ENCODE results near the gene KIRREL3.

DNA sequence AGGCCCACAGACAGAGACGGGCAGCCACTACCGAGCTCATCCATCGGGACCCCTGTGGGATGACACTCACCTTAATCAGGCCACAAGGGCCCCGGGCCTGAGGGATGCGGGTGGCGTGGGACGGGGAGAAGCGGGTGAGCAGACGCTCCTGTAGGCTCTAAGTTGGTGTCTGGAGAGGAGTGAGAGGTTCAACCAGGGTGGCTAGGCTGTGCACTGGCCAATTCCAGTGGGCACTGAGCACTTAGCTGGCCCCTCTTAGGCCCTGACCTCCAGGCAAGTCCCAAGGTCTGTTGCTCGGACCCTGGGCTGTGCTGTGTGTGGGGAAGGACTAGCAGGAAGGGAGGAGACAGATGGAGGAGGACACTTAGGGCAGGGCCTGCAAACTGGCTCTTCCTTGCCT is 505.7 kb downstream of the KIRREL3 start:
- TF ChIP-seq, protein P1, sequence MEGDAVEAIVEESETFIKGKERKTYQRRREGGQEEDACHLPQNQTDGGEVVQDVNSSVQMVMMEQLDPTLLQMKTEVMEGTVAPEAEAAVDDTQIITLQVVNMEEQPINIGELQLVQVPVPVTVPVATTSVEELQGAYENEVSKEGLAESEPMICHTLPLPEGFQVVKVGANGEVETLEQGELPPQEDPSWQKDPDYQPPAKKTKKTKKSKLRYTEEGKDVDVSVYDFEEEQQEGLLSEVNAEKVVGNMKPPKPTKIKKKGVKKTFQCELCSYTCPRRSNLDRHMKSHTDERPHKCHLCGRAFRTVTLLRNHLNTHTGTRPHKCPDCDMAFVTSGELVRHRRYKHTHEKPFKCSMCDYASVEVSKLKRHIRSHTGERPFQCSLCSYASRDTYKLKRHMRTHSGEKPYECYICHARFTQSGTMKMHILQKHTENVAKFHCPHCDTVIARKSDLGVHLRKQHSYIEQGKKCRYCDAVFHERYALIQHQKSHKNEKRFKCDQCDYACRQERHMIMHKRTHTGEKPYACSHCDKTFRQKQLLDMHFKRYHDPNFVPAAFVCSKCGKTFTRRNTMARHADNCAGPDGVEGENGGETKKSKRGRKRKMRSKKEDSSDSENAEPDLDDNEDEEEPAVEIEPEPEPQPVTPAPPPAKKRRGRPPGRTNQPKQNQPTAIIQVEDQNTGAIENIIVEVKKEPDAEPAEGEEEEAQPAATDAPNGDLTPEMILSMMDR (IDR thresholded peaks at IDR 0.05) = no peak
- no peak for TF ChIP-seq POLR2AphosphoS5 (IDR thresholded peaks at IDR 0.05)
